Suprapubic skin (tissue), 4 donors: ENCODE measurements around the gene ELMO1.

Experiments
- CTCF ChIP-seq, 2 donors: fragments of 200-600 bp in 1 of 2; fragments of 450-650 bp in 1 of 2; sonication (generic) in 1 of 2; IDR thresholded peaks; one replicate each; pipeline ENCODE4 v1.5.1; 2016 to 2019; ENCODE audit warnings: antibody characterized with exemption in 2 of 2, mild to moderate bottlenecking in 1 of 2, moderate library complexity in 1 of 2
- EP300 ChIP-seq: sonication (generic); formaldehyde crosslinking; IDR thresholded peaks from one replicate; pipeline ENCODE4 v1.6.1; 2017; ENCODE audit warnings: antibody characterized with exemption
- POLR2A ChIP-seq, 2 donors: fragments of 450-650 bp; IDR thresholded peaks; one replicate each; pipeline ENCODE4 v1.6.1; 2017; ENCODE audit warnings: antibody characterized with exemption in 2 of 2, mild to moderate bottlenecking in 2 of 2, moderate library complexity in 2 of 2
- POLR2AphosphoS5 ChIP-seq, 3 donors: sonication (generic); formaldehyde crosslinking; IDR thresholded peaks; one replicate each; pipeline ENCODE4 v1.6.1; 2017; ENCODE audit warnings: antibody characterized with exemption in 3 of 3

GRCh38 chr7:37085600-37085999 is 363.1 kb downstream of the ELMO1 start:
- TF ChIP-seq CTCF (IDR thresholded peaks at IDR 0.05) = no peak
- no peak for TF ChIP-seq EP300
- no peak for TF ChIP-seq POLR2A (IDR thresholded peaks at IDR 0.05)
- TF ChIP-seq POLR2AphosphoS5 (IDR thresholded peaks at IDR 0.05) = no peak
